SH-SY5Y (cell line): ENCODE results near the gene PSTPIP1.

Experiments
- GATA2 ChIP-seq: IDR thresholded peaks from 2 replicates; pipeline ENCODE4 v1.6.1; 2011; ENCODE audit warnings: mild to moderate bottlenecking, low read depth, low read length
- GATA3 ChIP-seq: IDR thresholded peaks from 2 replicates; pipeline ENCODE4 v1.6.1; 2011; ENCODE audit warnings: low read depth, mild to moderate bottlenecking, low read length, moderate library complexity

- TF ChIP-seq GATA2, result no peak
- TF ChIP-seq GATA3, result no peak
Observed at GRCh38 chr15:77084436-77084835, 89.5 kb downstream of the PSTPIP1 start.
